Stimulated activated CD8-positive, alpha-beta memory T cell treated with anti-CD3 and anti-CD28 coated beads, Interleukin-12 subunit alpha, Interleukin-12 subunit beta, amount 100 ng/mL, for 1 hour (primary cell): ENCODE measurements around the gene TNNT2.

Experiments used
- DNase-seq: peaks from one replicate; pipeline ENCODE4 v3.0.0-alpha.2; 2020; ENCODE audit warnings: low read depth

Gene TNNT2

DNA sequence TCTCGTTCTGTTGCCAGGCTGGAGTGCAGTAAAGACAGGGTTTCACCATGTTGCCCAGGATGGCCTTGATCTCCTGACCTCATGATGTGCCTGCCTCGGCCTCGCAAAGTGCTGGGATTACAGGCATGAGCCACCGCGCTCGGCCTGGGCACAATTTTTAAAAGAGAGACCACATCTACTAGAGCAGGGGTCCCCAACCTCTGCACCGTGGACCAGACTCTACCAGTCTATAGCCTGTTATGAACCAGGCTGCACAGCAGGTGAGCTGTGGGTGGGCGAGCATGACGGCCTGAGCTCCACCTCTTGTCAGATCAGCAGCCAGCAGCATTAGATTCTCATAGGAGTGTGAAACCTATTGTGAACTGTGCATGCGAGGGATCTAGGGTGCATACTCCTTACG is 20.8 kb downstream of the TNNT2 start:
- no peak for DNase-seq

DNA sequence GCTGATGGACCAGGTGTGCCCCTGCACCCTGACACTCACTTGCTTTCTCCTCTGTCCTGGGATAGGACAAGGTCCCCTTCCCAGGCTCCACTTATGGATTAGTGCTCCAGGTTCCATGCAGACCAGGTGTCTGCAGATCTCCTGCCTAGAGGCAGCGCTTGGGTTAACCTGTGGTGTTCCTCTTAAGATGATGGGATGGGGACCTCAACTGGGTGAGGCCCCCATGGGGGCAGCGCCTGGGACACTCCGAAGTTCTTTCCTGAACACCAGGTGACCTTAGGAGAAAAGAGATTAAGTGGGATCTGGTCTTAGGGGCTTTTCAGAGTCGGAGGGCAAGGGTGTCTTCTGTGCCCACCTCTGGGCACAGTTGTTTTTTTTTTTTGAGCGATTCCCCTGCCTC is 21.2 kb downstream of the TNNT2 start:
- DNase-seq, result no peak

DNA sequence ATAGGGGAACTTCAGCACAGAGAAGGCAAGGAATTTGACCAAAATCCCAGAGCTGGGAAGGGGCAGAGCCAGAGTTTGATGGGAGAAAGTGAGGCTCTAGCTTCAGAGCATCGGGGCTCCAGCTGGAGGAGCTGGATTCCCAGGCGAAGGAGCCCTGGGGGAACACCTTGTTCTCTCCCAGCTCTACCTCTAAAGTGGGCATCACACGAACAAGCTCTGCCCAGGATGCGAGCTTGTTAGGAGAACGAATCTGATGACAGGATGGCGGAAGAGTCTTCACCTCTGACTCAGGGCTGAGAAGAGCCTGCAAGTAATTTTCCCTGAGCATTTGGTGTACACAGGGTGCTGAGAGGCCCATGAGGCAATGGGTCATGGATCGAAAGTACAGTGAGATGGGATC is 22.0 kb downstream of the TNNT2 start:
- DNase-seq, result no peak

DNA sequence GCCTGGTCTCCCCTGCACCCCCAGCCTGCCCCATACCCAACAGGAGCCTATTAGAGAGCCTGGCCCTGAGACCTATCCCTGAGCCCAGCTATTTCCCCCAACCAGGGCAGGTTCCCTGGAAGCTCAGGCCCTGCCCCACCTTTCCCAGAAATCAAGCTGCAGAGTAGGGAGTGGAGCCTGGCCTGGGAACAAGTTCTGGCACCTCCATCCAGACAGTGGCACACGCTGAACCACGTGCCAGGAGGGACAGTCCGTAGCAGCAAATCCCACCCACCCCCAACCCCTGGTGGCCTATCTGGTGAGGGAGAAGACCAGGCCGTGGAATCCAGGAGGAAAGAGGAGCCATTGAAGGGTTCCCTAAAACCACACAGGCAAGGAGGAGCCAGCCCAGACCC is 22.6 kb downstream of the TNNT2 start:
- DNase-seq, result no peak

DNA sequence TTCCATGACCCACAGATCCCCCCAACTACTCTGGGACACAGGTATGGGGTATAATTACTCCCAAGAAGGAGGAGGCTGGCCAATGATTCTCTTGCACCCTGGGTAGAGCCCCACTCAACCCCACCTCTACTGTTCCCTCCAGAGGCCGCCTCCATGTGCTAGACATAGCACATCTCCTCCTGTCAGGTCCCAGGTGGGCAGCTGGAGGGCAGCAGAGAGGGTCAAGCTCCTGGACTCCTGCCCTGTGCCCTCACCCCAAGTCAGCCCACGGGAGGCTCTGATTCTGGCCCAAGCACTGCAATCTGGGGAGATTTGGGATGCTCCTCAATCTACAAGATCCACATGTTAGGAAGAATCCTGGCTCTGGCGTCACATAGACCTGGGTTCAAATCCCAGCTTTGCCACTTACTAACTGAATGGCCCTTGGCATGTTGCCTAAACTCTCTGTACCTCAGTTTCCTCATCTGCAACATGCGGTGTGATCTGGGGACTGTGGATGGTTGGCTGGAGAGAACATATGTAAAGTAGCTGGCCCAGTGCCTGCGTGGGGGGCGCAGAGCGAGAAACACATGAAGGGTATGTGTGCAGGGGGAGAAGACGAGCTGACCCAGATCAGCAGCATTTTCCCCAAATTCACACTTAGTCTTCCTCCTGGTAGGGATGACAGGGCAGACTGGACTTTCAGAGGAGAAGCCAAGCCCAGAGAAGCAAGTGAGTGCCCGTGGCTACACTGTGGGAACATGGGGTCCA is 23.2 kb downstream of the TNNT2 start:
- no peak for DNase-seq

DNA sequence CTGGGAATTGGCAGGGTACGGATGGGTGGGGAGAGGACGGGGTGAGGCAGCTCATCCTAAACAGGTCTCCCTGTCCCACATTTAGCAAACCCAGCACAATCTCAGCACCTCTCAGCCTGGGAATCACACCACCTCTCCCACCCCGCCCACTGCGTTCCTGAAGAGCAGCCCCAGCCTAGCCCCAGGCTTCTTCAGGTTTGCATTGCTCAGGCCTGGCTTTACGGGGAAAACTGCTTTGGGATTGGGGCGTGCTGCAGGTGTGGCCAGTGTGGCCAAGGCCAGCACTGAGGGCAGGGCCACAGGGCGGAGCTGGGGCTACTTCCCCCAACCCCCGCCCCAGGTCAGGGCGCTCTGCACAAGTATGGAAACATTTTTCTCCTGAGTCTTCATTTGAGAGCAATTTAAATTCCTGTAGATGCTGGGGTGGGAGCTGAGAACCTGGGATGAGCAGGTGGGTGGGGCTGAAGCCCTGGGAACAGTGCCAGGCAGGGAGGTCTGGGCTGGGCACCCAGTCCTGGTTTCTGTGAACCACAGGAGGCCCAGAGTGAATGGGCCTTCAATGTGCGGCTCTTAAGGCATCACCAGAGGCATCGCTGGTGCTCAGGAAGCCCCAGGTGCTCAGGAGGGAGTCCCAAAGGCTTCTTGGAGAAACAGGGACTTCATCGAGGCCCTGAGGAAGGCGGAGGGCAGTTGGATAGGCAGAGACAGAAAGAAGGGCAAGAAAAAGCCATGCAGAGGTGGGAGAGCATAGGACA is 24.1 kb downstream of the TNNT2 start:
- DNase-seq, result no peak

DNA sequence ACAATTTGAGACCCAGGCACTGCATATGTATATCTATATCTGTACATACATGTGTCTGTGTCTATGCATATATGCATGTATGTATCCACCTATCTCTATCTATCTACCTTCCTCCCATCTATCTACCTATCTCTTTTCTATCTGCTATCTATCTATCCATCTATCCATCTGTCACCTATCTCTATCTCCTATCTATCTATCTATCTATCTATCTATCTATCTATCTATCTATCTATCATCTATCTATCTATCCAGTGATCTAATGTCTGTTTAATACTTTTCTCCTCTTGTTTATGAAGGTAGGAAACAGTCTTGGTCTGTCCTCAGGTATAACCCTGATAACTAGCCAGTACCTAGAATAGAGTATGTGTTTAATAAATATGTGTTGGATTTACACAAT is 25.9 kb downstream of the TNNT2 start:
- DNase-seq, result no peak

DNA sequence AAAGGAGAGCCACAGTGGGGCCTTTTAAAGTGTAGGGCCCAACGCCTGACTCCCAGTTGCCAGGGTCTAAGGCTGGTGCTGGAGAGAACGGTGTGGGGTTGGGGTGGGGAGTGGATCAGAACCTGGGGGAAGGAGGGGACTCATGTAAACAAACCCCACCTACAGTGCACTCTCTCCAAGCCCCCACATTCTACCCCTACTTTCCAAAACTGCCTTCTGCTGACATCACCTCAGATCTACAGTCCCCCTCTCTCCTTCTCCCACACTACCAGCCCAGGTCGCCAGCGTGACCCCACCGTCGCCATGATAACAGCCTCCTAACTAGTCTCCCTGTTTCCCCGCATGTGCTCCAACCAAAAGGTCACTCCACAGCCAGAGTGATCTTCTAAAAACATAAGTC is 26.6 kb downstream of the TNNT2 start:
- DNase-seq, result no peak

DNA sequence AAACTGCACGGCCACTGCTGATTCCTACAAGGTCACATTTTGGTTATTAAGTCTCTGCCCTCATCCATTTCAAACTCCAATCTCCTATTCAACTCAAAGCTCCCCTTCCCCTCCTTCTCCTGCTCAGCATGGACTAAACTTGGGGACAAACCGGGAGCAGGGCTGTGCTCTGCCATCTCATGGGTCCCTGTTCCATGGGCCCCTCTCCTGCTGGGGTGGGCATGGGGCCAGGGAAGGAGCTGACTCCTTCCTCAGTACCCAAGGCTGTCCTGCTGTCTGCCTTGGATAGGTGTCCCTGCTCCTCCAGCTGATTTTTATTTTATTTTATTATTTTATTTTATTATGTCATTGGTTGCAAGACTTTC is 27.1 kb downstream of the TNNT2 start:
- DNase-seq, result no peak

DNA sequence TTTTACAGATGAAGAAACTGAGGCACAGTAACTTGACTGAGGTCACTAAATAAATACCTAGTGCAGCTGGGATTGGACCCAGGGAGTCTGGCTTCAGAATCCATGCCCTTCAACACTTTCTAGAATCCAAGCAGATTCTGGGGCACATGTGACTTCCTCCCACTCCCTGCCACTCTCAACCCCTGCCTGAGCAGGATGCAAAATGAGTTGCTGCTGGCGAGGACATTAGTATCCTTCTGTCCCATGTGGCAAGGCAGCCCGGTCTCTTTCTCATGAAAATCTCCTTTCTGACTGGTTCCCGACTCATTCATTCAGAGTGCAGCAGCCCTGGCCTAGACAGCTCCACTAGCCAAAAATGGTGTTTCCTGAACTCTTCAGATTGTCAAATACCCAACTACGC is 28.4 kb downstream of the TNNT2 start:
- no peak for DNase-seq

DNA sequence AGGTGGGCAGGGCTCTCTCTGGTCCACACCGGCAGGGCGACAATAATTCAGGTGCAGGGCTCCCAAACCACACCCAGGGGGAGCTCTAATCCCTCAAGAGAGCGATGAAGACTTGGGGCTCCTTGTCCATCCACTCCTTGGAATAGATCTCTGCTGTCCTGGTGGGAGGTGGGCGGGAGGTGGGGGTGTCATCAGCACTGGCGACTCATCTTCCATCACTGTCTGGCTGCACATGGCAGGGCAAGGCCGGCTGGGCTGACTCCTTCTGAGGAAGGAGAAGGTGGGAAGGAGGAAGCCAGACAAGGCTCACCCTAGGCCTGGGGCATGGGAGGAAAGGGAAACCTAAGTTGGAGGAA is 29.3 kb downstream of the TNNT2 start:
- no peak for DNase-seq

DNA sequence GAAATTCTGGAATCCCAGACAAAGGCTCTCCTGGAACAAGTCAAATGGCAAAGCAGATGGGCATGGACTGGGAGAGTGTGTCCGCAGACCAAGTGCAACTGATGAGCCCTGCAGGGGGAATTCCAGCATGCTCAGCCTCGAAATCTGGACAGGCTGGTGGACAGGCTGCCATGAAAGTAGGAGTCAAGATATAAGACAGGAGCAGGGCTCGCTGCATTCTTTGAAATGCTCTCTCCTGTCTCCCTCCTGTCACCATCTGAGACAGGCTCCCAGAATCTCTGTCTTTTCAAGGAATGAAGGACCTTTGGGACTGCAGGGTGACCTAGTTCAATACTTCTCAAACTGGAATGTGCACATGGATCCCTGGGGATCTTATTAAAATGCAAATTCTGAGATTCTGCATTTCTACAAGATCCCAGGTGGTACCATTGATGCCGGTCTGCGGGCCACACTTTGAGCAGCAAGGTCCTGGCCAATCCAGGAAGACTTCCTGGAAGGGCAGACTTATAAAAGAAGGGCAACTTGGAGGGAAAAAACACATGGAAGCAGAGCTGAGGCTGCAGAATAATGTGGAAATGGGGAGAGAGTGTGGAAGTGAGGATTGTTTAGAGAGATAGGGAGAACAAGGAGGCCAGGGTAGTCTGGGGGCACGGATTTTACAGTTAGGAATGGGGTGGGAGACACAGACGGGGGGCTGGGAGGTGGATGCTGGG is 29.8 kb downstream of the TNNT2 start:
- DNase-seq, result no peak

DNA sequence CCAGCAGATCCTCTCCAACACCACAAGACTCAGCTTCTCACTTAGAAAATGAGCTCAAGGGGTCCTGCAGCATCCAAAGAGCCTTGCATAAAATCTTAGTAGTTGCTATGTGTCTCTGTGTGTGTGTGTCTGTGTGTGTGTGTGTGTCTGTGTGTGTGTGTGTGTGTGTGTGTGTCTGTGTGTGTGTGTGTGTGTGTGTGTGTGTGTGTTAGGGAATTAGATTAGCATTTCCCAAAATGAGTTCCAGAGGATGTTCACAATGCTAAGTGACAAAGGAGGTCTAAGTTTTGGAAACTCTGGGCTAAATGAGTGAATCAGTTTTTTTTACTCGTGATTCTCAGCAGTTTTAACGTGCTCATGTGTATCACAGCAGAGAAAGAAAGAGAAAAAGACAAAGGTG is 30.5 kb downstream of the TNNT2 start:
- DNase-seq, result no peak

DNA sequence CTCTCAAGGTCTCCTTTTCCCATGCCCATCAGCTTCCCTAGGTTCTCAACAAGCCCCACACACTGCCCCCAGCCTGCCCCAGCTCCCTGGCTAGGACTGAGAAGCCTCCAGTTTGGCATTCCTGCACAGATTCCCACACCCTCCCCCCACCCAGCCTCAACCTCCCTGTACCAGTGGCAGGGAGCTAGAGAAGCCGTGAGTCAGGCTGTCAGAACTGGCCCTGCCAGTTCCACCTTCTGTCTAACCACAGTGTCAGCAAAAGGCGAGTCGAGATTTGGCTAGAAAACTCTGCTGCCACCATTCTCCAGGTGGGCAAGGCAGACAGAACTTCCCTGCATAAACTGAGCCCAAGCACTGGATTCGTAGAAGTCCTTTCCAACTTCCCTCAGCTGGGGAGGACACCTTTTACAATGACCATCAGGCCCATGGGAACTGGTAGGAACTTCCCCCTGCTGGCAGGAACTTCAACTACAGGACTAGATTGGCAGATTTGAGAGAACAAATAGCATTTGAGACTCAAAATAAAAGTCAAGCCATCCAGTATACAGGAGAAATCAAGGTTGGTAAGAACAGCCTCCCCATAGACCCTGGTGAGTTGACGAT is 31.0 kb downstream of the TNNT2 start:
- DNase-seq, result no peak

DNA sequence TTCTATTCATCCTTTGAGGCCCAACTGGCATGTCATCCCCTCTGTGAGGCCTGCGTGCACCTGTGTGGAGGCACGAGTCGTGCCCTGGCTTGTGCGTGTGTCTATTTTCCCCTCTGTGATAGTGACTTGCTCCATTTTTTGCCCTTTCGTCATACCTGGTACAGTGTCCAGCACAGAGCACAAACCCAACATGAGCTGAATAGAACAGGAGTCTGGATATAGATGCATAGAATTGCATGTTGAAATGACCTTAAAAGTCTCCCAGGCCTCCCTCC is 32.5 kb downstream of the TNNT2 start:
- no peak for DNase-seq

DNA sequence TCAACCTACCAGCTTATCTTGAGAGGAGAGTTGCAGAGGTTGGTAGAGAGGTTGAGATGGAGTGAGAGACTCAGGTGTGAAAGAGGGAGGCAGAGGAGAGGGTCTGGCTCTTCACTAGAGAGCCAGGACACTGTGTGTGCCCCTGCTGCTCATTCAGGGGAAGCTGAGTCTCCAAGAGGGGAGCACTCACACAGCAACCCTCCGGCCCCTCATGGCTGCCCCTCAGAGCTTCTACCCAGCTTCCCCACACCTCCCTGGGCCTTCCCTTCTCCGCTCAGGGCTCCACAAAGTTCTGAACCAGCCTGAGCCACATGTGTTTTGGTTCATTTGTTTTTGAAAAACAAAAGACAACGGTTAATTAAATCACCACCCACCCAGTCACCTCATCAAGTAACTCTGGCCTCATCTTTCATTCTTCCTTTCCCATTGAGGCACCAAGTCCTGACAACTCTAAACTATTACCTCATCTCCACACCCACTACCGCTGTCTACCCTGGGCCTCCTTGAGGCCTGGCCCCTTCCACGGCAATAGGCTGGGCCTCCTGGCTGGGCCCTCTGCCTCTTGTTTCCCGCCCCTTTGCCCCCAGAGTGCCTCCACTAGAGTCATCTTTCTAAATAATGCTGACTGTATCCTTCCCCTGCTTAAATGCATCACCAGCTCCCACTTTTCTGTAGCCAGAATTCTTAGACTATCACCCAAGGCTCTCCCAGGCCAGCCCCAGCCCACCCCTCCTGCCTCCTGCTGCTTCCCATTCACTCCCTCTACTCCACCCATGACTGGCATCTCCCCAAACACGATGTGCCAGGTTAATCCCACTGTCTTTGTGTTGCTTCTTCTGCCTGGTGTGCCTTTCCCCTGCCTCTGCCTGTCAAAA is 33.0 kb downstream of the TNNT2 start:
- DNase-seq, result no peak

DNA sequence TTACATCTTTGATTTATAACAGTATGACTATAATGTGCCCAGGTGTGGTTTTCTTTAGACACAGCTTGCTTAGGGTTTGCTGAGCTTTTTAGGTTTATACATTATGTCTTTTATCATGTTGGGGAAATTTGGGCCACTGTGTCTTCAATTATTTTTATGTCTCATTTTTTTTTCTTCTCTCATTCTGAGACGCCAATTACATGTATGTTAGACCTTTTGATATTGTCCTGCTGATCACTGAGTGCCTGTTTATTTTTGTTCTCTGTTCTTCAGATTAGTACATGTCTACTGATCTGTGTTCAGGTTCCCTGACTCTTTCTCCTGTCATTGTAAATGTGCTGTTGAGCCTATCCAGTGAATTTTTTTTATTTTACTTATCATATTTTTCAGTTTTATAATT is 36.1 kb downstream of the TNNT2 start:
- no peak for DNase-seq

DNA sequence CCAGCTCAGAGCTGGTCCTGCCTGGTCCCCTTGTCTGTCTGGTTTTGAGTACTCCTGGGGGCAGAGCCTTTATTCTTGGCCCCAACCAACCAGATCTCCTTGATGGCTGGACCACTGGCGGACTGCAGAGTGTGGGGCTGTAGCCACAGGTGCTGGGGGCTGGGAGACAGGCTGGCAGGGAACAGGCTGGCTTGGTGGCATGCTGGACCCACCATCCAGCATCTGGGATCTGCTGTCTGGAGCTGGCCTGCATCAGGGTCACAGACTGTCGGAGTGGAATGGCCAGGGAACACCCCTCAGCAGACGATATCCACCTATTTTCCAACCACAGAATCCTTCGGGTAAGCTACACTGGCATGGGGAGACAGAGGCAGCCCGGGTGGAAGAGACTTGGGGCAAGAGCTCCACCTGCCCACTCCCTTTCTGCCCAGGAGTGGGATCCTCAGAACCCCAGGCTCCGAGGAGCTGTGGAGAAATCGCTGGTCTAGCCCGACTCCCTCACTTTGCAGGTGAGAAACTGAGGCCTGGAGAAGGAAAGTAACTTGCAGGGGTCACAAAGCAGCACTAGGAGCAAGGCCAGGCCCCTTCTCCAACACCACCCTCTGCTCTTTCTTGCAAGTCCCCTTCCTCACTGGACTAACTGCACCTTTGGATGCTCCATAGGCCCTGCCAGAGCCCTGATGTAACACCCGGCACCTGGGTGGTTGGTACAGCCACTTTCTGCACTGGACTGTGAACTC is 40.6 kb downstream of the TNNT2 start:
- no peak for DNase-seq

DNA sequence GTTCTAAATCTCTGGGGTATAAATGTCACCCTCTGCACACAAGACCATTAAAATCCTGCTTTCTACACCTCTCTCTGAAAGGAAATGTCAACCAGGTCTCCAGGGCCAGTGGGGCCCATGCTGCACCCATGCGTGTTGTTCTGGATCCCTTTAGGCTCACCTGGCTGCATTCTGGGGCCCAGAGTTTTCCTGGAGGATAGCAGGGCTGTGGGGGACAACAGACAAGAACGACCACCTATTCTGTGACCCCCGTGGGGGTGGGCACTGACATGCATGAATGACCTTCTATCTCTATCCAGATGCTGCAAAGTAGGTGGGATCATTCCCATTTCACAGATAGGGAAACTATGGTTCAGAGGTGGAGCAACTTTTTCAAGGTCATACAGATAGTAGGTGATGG is 41.6 kb downstream of the TNNT2 start:
- no peak for DNase-seq

DNA sequence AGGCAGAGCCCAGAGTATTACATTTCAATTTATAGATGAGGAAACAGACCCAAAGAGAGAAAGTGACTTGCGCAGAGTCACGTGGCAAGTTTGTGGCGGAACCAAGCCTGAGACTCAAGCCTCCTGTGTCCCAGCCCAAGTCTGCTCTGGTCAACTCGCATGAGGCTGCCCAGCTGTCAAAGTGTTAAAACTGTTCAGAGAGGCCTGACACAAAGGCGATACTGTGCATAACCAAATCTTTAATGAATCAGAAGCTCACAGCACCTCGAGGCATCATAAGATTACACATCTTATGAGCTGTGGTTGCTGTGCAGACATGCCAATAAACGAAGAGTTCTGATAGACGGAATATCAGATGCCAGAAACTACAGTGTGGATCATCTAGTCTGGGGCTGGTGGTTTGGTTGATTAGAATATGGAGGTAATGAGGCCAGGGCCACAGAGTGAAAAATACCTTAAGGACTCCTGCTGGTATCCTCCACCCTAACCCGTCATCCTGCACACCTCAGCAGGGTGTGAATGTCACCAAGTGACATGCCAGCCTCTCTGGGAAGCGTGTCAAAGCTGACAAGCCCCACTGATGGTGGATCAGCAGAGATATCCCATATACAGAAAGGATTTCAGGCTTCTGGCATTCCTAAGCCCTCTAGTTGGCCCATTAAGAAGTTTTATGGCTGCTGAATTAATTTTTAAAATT is 42.2 kb downstream of the TNNT2 start:
- DNase-seq, result no peak
